H1 (cell line): ENCODE results near the gene HMCN2. TPM values are rescaled to one million over a fixed set of nuclear protein-coding genes. Genes with fewer than 3 reads are reported as not detected.

Experiments used
- EGR1 ChIP-seq: IDR thresholded peaks from 2 replicates; pipeline ENCODE4 v1.6.1; 2011; ENCODE audit warnings: low read depth, low read length, borderline replicate concordance
- GABPA ChIP-seq: IDR thresholded peaks from 2 replicates; pipeline ENCODE4 v1.6.1; 2011; ENCODE audit warnings: mild to moderate bottlenecking, low read length, moderate library complexity, borderline replicate concordance; ENCODE audit not compliant: insufficient read depth
- KDM4A ChIP-seq: IDR thresholded peaks from one replicate; pipeline ENCODE4 v1.7.1; 2012; ENCODE audit warnings: low read depth, mild to moderate bottlenecking, moderate library complexity, low read length, inconsistent platforms; ENCODE audit not compliant: severe bottlenecking
- RAD21 ChIP-seq, 2 experiments: IDR thresholded peaks in 1 of 2; conservative IDR thresholded peaks in 1 of 2; 2 replicates each; pipeline ENCODE4 v1.6.1; 2011; ENCODE audit warnings: low read depth in 2 of 2, low read length in 2 of 2, improper control_type of control experiment in 1 of 2, inconsistent platforms in 1 of 2, mild to moderate bottlenecking in 1 of 2, moderate library complexity in 1 of 2
- YY1 ChIP-seq: IDR thresholded peaks from 2 replicates; pipeline ENCODE4 v1.6.1; 2011; ENCODE audit warnings: low read depth, mild to moderate bottlenecking, low read length
- ZNF274 ChIP-seq: IDR thresholded peaks from 2 replicates; pipeline ENCODE4 v1.7.0; 2012; ENCODE audit warnings: low read length, borderline replicate concordance; ENCODE audit errors: extremely low read depth
- polyA plus RNA-seq, 7 experiments: library from polyadenylated mRNA; depleted of rRNA in 3 of 7; stranded (reverse) in 5 of 7; unstranded in 2 of 7; fragments of >200 nt in 5 of 7; fragments of 200-250 nt in 2 of 7; gene quantifications; 1 replicate in 5 of 7; 2 replicates in 1 of 7; 4 replicates in 1 of 7; pipeline versions ENCODE4 v1.2.1 to v1.2.3, GENCODE V29; 2011 to 2013; ENCODE audit warnings: missing spikeins in 2 of 7, mixed read lengths in 2 of 7
- total RNA-seq: library from RNA; stranded (reverse); fragmentation: NEBNext Ultra II Directional; extraction: Animal tissue kit (Norgen Biotek cat#: 25700); gene quantifications from 2 replicates; pipeline ENCODE4 v1.2.1, GENCODE V29; 2021

HMCN2 gene
- total and polyA plus RNA-seq, 2 of the 8 experiments (the other 6 are each of a cell fraction or from before 2014, with no cell fraction given), result 5.0 to 9.1 TPM

- no peak for TF ChIP-seq ZNF274
- peak; percentile 47; the same call in 1 of the 2 replicates for TF ChIP-seq EGR1
- no peak for TF ChIP-seq GABPA
- TF ChIP-seq RAD21 (IDR thresholded peaks at IDR 0.05 in 1 of 2, conservative IDR thresholded peaks at IDR 0.05 in 1 of 2; ENCODE audit: low read depth in 2 of 2, low read length in 2 of 2), result no peak
- no peak for TF ChIP-seq KDM4A
- no peak for TF ChIP-seq YY1
Measured at GRCh38 chr9:130446101-130446861, 180.7 kb downstream of the HMCN2 start (continued).
